ENCODE data around the gene ACVR1. TPM values are rescaled to one million over a fixed set of nuclear protein-coding genes. Genes with fewer than 3 reads are reported as not detected.

Gene ACVR1
- total and polyA plus RNA-seq, 9 of the 15 experiments (the other 6 are each of a cell fraction or from before 2014, with no cell fraction given), result 3.8 to 14.3 (median 6.9) TPM

- no TSS peak for BruUV-seq (replicated peaks)
- H4K20me1 ChIP-seq (replicated peaks; ENCODE audit: control insufficient read depth, insufficient read depth, low read length), result no peaks in the 10 kb centered on the region
- no peaks in the 10 kb centered on the region for H3K9me1 ChIP-seq (ENCODE audit: control insufficient read depth, insufficient read depth, low read length)
- FAIRE-seq (no peak), DNase-seq (ENCODE audit: extremely low read depth in 1 of 4, low spot score in 3 of 4) (no peak), ATAC-seq (no peak)
- no peaks in the 10 kb centered on the region for H3K9me3 ChIP-seq (replicated peaks; ENCODE audit: control insufficient read depth, insufficient read depth, low read depth, low read length)
- WGBS (ENCODE audit: insufficient coverage, low coverage, missing lambda C conversion rate), result 91% methylated on average over 4 of the region's 4 CpGs
- H3K4me2 ChIP-seq (ENCODE audit: insufficient read depth, low read length), result no peak overlapping the region
- H3K79me2 ChIP-seq (ENCODE audit: control insufficient read depth, insufficient read depth, low read length), result 0 out of 3 replicates have a peak, but pooled peaks cover 1% of the 10 kb centered on the region
- ChIA-PET POLR2A (no interaction called here), CTCF (ENCODE audit: low intra/inter-chr PET ratio) (no interaction called here)
- H3K36me3 ChIP-seq (ENCODE audit: control insufficient read depth, insufficient read depth, low read length), result peaks cover 2% of the 10 kb centered on the region; the same call in 1 of the 3 replicates
- no peak overlapping the region for H2AFZ ChIP-seq (ENCODE audit: low read depth, low read length)
- H3K4me1 ChIP-seq (replicated peaks in 1 of 2; ENCODE audit: control insufficient read depth in 2 of 2, insufficient read depth in 2 of 2, low read length in 2 of 2), result peaks cover 4 to 6% of the 10 kb centered on the region in 2 experiments; a peak in 4 of 5 replicates
- no peaks in the 10 kb centered on the region for H3K27me3 ChIP-seq (ENCODE audit: control insufficient read depth in 2 of 2, insufficient read depth in 2 of 2, low read length in 2 of 2)
- no peak overlapping the region for H3K9ac ChIP-seq (ENCODE audit: insufficient read depth in 1 of 2, low read depth in 2 of 2, low read length in 2 of 2)
- TF ChIP-seq HDAC3 (IDR thresholded peaks at IDR 0.05; ENCODE audit: borderline replicate concordance, partially characterized antibody) (no peak), ZFPM2 (CRISPR knock-in tag; IDR thresholded peaks at IDR 0.05) (no peak), MGA (IDR thresholded peaks at IDR 0.05) (no peak), KAT2B (IDR thresholded peaks at IDR 0.05; ENCODE audit: low read depth, low read length) (no peak), DIDO1 (tag; IDR thresholded peaks at IDR 0.05; ENCODE audit: low read depth) (no peak), TCFL5 (CRISPR knock-in tag; conservative IDR thresholded peaks at IDR 0.05) (no peak), HNRNPK (IDR thresholded peaks at IDR 0.05; ENCODE audit: low read depth, low read length, poor library complexity, severe bottlenecking) (no peak), SFPQ (IDR thresholded peaks at IDR 0.05; ENCODE audit: low read depth, low read length) (no peak)
- in situ Hi-C loops (cut with MboI), result no loop called here
- no peak overlapping the region for H3K4me3 ChIP-seq
- intact Hi-C loops (cut with micrococcal nuclease), result no loop called here
- H3K27ac ChIP-seq (ENCODE audit: extremely low read depth, low read depth, low read length), result no peak overlapping the region
Observed at GRCh38 chr2:157803476-157803875, 72.7 kb downstream of the ACVR1 start.

Measured in K562 (cell line).